Suppressor macrophage (primary cell): ENCODE measurements around the gene GLIPR1.
"Not testable (repeated sequence)": the region's sequence is repeated elsewhere in the genome, so short reads cannot be mapped to it uniquely, and the experiment has no call there.

Experiments
- DNase-seq, 4 experiments: peaks; one replicate each; pipeline ENCODE4 v3.0.0-alpha.2; 2020 to 2022
- total RNA-seq, 17 experiments: gene quantifications; one replicate each; lab custom pipeline; 2026; ENCODE audit warnings: mixed read lengths in 6 of 17, inconsistent platforms in 3 of 17; lab: John Stamatoyannopoulos, UW

GLIPR1 gene
- 272 to 780 (median 469) reads per million in 17 experiments for total RNA-seq

- DNase-seq = peak; percentile 90 to 96 (median 93)
Observed at GRCh38 chr12:75480469-75480949, at the start of gene GLIPR1. TSS of gene GLIPR1 (plus strand) at chr12:75480755. CDS start at chr12:75480881, 126 bp downstream.

DNA sequence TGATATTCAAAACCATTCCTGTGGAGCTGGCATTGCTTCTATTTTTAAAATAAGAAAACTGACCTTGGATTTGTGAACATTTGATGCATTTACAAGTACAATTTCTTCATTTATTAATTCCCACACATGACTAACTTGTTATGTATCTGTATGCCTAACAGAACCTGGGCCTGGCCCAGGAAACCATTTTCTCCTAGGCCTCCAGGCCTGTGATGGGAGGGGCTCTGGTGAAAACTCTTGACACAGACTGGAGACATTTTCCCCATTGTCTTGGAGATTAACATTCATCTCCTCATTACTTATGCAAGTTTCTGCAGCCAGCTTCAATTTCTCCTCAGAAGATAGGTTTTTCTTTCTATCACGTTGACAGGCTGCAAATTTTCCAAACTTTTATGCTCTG is 47.6 kb upstream of the GLIPR1 start:
- no peak for DNase-seq

GRCh38 chr12:75437564-75437963 is 43.0 kb upstream of the GLIPR1 start:
- DNase-seq = peak; percentile 59 to 84 (median 74)

- DNase-seq = no peak
Observed at GRCh38 chr12:75438059-75438754, 42.3 kb upstream of the GLIPR1 start.

- DNase-seq = no peak
Observed at GRCh38 chr12:75439048-75439447, 41.5 kb upstream of the GLIPR1 start.

DNA sequence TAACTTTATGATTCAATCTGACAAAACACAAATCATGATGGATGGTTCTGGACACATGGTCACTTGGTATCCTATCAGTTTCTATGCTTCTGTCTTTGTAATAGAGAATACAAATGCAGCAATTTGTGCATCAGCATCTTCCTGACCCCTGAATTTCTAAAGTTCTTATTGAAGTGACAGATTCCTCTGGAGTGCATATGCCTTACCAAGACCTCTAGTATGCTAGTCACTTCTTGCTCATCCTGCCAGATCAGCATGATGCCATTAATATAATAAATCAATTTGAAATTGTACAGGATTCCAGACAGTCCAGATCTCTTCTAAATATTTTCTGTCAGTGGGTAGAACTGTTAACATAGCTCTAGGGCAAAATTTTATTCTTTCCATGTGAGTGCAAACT is 40.6 kb upstream of the GLIPR1 start:
- DNase-seq = no peak

DNA sequence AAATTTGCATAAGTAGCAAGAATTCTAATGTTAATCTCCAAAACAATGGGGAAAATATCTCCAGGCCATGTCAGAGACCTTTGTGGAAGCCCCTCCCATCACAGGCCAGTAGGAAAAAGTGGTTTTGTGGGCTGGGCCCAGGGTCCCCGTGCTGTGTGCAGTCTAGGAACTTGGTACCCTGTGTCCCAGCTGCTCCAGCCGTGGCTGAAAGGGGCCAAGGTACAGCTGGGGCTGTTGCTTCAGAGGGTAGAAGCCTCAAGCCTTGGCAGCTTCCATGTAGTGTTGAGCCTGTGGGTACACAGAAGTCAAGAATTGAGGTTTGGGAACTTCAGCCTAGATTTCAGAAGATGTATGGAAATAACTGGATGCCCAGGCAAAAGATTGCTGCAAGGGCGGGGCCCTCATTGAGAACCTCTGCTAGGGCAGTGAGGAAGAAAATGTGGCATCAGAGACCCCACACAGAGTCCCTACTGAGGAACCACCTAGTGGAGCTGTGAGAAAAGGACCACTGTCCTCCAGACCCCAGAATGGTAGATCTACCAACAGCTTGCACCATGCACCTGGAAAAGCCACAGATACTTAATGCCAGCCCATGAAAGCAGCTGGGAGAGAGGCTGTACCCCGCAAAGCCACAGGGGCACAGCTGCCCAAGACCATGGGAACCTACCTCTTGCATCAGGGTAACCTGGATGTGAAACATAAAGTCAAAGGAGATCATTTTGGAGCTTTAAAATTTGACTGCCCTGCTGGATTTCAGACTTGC is 38.7 kb upstream of the GLIPR1 start:
- not testable (repeated sequence) for DNase-seq

DNA sequence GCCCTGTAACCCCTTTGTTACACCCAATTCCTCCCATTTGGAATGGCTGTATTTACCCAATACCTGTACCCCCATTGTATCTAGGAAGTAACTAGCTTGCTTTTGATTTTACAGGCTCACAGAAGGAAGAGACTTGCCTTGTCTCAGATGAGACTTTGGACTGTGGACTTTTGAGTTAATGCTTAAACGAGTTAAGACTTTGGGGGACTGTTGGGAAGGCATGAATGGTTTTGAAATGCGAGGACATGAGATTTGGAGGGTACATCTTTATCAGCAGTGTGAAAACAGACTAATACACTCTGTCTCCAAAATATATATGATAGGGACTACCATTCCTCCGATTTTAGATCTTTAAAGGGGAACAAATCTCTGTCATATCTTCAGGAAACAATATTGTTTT is 38.1 kb upstream of the GLIPR1 start:
- DNase-seq = not testable (repeated sequence)

DNA sequence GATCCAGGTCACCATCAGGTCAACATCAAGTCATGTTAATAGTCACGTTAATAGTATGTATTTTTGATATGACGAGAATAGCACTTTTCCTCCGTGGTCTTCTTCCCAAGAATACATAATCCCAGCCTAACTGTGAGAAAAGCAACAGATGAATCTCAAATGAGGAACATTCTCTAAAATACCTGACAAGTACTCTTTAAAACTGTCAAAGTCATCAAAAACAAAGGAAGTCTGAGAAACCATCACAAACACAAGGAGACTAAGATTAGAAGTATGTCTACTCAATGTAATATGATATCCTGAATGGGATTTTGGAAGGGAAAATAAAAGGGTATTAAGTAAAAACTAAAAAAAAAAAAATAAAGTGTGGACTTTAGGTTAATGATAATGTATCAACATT is 36.8 kb upstream of the GLIPR1 start:
- DNase-seq = peak in 1 of 4 experiments; percentile 16

GRCh38 chr12:75444429-75445136 is 36.0 kb upstream of the GLIPR1 start:
- DNase-seq = peak; percentile 39 to 54 (median 48)

GRCh38 chr12:75445137-75445507 is 35.4 kb upstream of the GLIPR1 start:
- peak in 1 of 4 experiments; percentile 16 for DNase-seq

GRCh38 chr12:75446857-75447256 is 33.7 kb upstream of the GLIPR1 start:
- no peak for DNase-seq

DNA sequence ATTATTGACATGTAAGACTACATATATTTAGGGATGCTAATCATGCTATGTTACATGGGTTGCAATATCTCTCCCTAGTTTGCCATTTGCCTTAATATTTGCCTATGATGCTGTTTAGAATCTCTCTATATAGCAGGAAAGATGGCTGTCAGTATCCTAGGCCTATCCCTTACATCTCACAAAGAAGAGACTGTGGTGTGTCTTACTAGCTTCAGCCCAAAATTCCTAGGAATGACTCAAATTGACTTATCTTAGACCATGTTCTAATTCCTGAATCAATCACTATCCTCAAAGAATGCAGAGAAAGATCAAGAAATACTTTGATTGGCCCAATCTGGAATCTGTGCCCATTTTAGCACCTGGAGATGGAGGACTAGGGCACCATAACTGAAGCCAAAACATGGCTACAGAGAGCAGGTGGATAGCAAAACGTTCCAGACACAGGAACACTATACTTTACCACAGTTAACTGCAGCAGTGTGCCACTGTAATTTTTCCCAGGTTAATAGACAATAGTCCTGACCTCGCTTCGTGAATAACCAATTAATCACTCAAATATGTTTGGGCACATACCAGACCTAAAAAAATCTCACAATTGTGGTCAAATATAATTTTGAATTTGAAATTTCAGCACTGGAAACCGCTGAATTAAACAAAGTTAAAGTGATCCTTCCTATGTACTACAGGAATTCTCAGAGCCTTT is 32.7 kb upstream of the GLIPR1 start:
- DNase-seq = no peak

- DNase-seq = no peak
Observed at GRCh38 chr12:75452675-75453330, 27.8 kb upstream of the GLIPR1 start.

- DNase-seq = peak in 3 of 4 experiments; percentile 18 to 38 (median 22)
Observed at GRCh38 chr12:75455839-75456238, 24.7 kb upstream of the GLIPR1 start.

GRCh38 chr12:75457191-75457590 is 23.4 kb upstream of the GLIPR1 start:
- peak in 1 of 4 experiments; percentile 38 for DNase-seq

DNA sequence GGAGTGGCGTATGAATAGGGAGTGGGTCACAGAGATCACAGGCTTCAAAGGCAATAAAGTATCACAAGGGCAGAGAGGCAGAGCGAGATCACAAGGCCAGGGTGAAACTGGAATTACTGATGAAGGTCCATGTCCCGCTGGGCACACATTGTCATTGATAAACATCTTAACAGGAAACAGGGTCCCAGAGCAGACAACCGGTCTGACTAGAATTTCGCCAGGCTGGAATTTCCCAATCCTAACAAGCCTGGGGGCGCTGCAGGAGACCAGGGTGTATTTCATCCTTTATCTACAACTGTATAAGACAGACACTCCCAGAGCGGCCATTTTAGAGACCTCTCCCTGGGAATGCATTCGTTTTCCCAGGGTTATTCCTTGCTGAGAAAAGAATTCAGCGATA is 22.7 kb upstream of the GLIPR1 start:
- DNase-seq = not testable (repeated sequence)

GRCh38 chr12:75459755-75460154 is 20.8 kb upstream of the GLIPR1 start:
- DNase-seq = no peak

- DNase-seq = no peak
Observed at GRCh38 chr12:75460204-75460603, 20.4 kb upstream of the GLIPR1 start.

GRCh38 chr12:75471902-75472890 is 8.4 kb upstream of the GLIPR1 start:
- DNase-seq = peak; percentile 65 to 92 (median 79)

DNA sequence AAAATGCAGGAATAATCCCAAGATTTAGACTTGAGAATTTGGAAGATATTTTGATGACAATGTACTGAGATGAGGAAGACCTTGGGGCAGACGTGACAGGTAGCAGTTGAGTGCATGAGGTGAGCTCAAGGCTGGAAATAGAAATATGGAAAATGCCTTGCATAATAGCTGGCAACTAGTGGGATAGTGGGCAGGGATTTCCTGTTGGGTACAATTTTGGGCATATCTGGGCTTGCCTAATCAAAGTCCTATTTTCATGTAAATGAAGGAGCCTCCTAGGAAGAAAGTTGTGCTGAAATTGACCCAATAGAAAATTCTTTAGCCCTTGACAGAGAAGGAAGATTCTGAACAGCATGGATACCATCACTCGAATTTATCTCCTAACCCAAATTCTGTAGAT is 6.4 kb upstream of the GLIPR1 start:
- no peak for DNase-seq
